Osteoblast (primary cell): ENCODE data around the gene CA5A. TPM values are rescaled to one million over a fixed set of nuclear protein-coding genes. Genes with fewer than 3 reads are reported as not detected.
A peak's percentile ranks its signal among the peaks of the same experiment; 100 is the strongest.
"Not testable (repeated sequence)": the region's sequence is repeated elsewhere in the genome, so short reads cannot be mapped to it uniquely, and the experiment has no call there.

ENCODE experiments used
- DNase-seq: peaks from one replicate; pipeline ENCODE4 v3.0.0; 2011; ENCODE audit warnings: low spot score, mixed read lengths; ENCODE audit not compliant: insufficient read length; ENCODE audit errors: missing footprints
- H2AFZ ChIP-seq: 2 replicates; pipeline ENCODE4 v1.6.0; 2011; ENCODE audit warnings: mild to moderate bottlenecking, low read length
- H3K27ac ChIP-seq: 2 replicates; pipeline ENCODE4 v1.5.1; 2011; ENCODE audit warnings: mild to moderate bottlenecking, low read depth, low read length, moderate library complexity
- H3K27me3 ChIP-seq: 2 replicates; pipeline ENCODE4 v1.6.0; 2012; ENCODE audit warnings: mild to moderate bottlenecking, control low read depth, inconsistent platforms, low read length, moderate library complexity; ENCODE audit not compliant: insufficient read depth
- H3K36me3 ChIP-seq: 2 replicates; pipeline ENCODE4 v1.5.1; 2011; ENCODE audit warnings: mild to moderate bottlenecking, low read length, control low read depth, moderate library complexity; ENCODE audit not compliant: insufficient read depth
- H3K4me1 ChIP-seq: 2 replicates; pipeline ENCODE4 v1.5.1; 2011; ENCODE audit warnings: mild to moderate bottlenecking, low read length, control low read depth, moderate library complexity; ENCODE audit not compliant: insufficient read depth
- H3K4me2 ChIP-seq: 2 replicates; pipeline ENCODE4 v1.6.0; 2011; ENCODE audit warnings: mild to moderate bottlenecking, low read length; ENCODE audit not compliant: insufficient read depth
- H3K4me3 ChIP-seq: fragments of 200-600 bp; sonication (generic); 3 replicates; pipeline ENCODE4 v1.5.1; 2012; ENCODE audit warnings: mild to moderate bottlenecking, low read length, inconsistent platforms; ENCODE audit not compliant: insufficient read depth
- H3K79me2 ChIP-seq: 2 replicates; pipeline ENCODE4 v1.6.0; 2012; ENCODE audit warnings: mild to moderate bottlenecking, low read length, control low read depth, inconsistent platforms; ENCODE audit not compliant: insufficient read depth
- H3K9me3 ChIP-seq: 2 replicates; pipeline ENCODE4 v1.5.1; 2011; ENCODE audit warnings: low read depth, low read length, control low read depth
- H4K20me1 ChIP-seq: 2 replicates; pipeline ENCODE4 v1.6.0; 2012; ENCODE audit warnings: mild to moderate bottlenecking, low read length, control low read depth; ENCODE audit not compliant: insufficient read depth
- total RNA-seq: library from RNA; depleted of rRNA; stranded (reverse); fragments of >200 nt; gene quantifications from 2 replicates; pipeline ENCODE4 v1.2.3, GENCODE V29; 2012
- TF ChIP-seq, protein P1 (sequence below): IDR thresholded peaks from 2 replicates; pipeline ENCODE4 v1.5.1; 2011; ENCODE audit warnings: mild to moderate bottlenecking, low read depth, low read length, moderate library complexity; ENCODE audit errors: extremely low read depth

Gene CA5A
- total RNA-seq, result not detected in 2 replicates

DNA sequence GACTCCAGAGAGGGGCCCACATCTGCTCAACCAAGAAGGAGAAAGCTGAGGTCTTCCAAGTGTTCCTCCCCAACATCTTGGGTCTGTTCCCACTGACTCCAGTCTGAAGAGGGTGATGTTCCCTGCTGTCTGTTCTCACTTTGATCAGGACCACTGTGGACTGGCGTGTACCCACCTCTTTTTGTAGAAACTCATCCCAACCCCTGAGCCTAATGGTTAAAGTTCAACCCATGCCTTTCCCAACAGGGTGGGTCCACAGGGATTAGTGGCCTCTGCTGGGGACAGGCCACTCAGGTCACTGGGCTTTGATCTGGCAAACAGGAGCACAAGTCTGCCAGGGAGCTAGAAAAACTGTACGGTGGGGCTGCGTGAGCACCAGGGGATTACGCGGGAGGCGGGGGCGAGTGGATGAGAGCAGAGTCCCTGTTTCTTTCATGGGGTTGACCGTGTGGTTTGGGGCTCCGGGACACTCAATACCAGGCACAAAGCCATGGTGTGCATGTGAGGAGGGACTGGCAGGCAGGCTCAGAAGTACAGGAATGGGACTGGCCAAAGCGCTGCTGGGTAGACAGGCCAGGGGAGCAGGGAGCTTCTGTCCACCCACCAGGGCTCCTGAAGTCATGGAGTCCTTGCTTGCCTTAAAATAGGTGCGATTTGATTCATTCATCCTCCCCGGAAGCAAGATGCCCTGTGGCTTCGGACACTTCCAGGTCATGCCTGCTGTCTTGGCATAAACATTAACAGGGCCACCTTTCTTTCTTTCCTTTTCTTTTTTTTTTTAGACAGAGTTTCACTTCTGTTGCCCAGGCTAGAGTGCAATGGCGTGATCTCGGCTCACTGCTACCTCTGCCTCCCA, at the start of gene CA5A:
Gene CA5A (minus strand): TSS at position 155 of the 856 bp plus-strand sequence. CDS start 79 bp downstream, at position 76.
- H3K4me2 ChIP-seq, result no peak within 1 kb of the TSS
- H3K27me3 ChIP-seq, result peaks cover 6% of the 10 kb centered on the region
- no peaks in the 10 kb centered on the region for H3K36me3 ChIP-seq
- no peaks in the 10 kb centered on the region for H3K79me2 ChIP-seq
- H3K4me1 ChIP-seq, result no peaks in the 10 kb centered on the region
- no peaks in the 10 kb centered on the region for H4K20me1 ChIP-seq
- no peak within 1 kb of the TSS for H2AFZ ChIP-seq
- DNase-seq, result no peak
- H3K9me3 ChIP-seq, result no peaks in the 10 kb centered on the region
- TF ChIP-seq, protein P1, sequence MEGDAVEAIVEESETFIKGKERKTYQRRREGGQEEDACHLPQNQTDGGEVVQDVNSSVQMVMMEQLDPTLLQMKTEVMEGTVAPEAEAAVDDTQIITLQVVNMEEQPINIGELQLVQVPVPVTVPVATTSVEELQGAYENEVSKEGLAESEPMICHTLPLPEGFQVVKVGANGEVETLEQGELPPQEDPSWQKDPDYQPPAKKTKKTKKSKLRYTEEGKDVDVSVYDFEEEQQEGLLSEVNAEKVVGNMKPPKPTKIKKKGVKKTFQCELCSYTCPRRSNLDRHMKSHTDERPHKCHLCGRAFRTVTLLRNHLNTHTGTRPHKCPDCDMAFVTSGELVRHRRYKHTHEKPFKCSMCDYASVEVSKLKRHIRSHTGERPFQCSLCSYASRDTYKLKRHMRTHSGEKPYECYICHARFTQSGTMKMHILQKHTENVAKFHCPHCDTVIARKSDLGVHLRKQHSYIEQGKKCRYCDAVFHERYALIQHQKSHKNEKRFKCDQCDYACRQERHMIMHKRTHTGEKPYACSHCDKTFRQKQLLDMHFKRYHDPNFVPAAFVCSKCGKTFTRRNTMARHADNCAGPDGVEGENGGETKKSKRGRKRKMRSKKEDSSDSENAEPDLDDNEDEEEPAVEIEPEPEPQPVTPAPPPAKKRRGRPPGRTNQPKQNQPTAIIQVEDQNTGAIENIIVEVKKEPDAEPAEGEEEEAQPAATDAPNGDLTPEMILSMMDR, result no peak
- H3K4me3 ChIP-seq, result no peak within 1 kb of the TSS
- H3K27ac ChIP-seq, result no peak within 1 kb of the TSS

DNA sequence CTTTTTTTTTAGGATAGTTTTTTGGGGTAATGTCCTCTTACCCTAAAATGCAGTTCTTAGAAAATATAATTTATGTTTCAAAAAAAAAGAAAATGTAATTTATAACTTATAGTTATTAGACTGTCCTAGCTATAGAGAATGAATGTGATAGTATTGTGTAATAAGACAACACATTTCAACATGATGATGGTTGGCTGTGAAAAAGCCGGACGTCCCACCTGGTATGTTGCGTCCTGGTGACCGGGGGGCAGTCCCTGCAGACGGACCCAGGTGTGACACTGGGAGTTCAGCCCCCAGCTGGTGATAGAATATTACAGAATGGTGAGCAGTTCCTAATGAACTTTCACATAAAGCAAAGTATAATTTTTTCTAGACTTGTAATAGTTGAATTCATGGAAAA, 49.2 kb upstream of the CA5A start:
- H3K79me2 ChIP-seq, H3K27me3 ChIP-seq, H2AFZ ChIP-seq, H4K20me1 ChIP-seq, H3K9me3 ChIP-seq, DNase-seq, H3K27ac ChIP-seq, H3K4me2 ChIP-seq, H3K4me3 ChIP-seq, H3K4me1 ChIP-seq: not testable (repeated sequence)
- H3K36me3 ChIP-seq, result peaks cover 19% of the 10 kb centered on the region

DNA sequence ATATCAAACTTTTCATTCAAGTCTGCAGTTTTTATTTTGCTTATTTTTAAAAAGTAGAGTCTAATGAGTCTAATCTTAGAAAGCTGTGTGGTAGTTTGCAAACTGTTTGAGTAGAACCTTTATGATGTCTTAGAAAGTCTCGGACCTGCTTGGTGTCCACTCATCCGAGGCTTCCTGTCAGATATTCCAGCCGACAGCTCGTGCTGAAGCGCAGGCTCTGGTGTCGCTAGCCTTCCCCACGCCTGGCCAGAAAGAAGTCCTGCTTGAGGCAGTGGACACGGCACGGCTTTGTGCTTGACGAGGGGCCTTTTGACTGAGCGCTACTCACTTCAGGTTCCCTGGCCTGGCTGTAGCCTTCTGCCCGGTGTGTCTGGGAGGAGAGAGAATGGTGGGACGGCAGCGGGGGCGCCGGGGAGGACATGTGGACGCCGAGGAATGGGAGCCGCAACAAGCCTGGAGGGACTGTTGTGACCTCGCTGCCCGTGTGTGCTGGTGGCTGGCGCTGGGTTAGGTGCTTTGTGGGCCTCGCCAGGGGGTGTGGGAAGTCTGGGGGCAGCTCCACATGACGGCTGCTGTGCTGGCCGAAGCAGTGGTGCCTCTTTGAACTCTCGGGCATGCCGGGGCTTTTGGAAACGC, 48.4 kb upstream of the CA5A start:
- Histone ChIP-seq H3K9me3 (no peaks in the 10 kb centered on the region), H3K4me2 (no peak overlapping the region), H3K4me1 (peaks cover 4% of the 10 kb centered on the region), H4K20me1 (no peaks in the 10 kb centered on the region), H3K27ac (peak overlapping the region; percentile 51), H3K36me3 (peaks cover 19% of the 10 kb centered on the region), H2AFZ (no peak overlapping the region), H3K79me2 (peaks cover 6% of the 10 kb centered on the region), H3K27me3 (no peaks in the 10 kb centered on the region), H3K4me3 (no peak overlapping the region)
- TF ChIP-seq, protein P1, result no peak
- no peak for DNase-seq

DNA sequence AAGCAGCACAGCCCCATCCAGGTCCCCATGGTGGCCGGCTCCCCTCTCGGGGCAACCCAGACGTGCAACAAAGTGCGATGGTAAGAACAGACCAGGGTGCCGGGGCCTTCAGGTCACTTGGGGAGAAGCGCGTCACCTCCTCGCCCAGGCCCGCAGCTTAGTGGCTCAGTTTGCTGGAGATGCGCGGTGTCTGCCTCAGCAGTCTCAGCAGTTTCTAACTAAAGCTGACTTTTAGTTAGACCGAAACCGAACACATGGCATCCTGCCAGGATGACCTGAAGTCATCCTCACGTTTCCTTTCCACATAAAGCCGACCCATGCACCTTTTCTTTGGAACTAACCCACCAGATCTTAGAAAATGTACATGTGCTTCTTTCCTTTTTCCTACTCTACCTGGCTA, 47.9 kb upstream of the CA5A start:
- not testable (repeated sequence) for H3K4me3 ChIP-seq, H4K20me1 ChIP-seq, H3K79me2 ChIP-seq, H3K27me3 ChIP-seq, H3K4me2 ChIP-seq, H3K4me1 ChIP-seq, DNase-seq, H2AFZ ChIP-seq, H3K9me3 ChIP-seq
- peak overlapping the region; percentile 51 for H3K27ac ChIP-seq
- peaks cover 19% of the 10 kb centered on the region for H3K36me3 ChIP-seq

DNA sequence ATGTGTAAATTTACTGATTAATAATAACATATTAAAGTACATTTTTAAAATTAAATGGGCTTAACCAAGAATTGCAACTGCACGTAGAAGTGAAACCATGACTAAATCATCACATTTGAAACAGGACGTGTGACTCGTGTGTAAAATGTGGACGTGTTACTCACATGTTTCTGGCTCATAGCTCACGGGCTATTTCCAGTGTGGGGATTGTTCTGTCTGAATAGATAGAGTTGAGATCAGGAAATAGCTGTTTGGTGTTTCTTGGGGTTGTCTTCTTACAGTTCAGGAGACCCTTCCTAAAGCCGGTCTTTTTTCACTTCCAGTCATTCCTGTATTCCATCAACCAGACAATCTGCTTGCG, 47.4 kb upstream of the CA5A start:
- Histone ChIP-seq H3K27ac (peak overlapping the region; percentile 51), H3K36me3 (peaks cover 19% of the 10 kb centered on the region)
- H4K20me1 ChIP-seq, H3K79me2 ChIP-seq, H3K27me3 ChIP-seq, H2AFZ ChIP-seq, H3K9me3 ChIP-seq, H3K4me3 ChIP-seq, H3K4me1 ChIP-seq, DNase-seq, H3K4me2 ChIP-seq: not testable (repeated sequence)
